ENCODE data around the gene TRPM8.

Gene TRPM8

DNA sequence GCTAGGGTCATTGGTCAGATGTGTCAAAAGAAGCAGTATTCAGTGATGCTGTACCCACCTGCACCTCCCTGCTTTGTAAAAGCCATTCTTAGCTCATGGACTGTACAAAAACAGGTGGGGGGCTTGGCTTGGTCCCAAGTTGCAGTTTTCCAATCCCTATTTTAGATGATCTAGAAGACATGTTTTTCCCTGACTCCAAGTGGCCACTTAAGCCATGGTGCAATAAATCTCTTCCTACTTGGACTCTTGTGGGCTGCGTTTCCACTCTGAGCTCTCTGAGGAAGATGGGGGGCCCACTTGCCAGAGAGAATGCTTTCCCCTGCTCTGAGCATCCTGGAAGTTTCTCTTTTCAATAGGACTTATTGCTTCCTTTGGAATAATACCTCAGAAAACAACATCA, 76.3 kb downstream of the TRPM8 start:
- H3K4me3 ChIP-seq (ENCODE audit: low read depth, low read length), result no peak overlapping the region
- no peak for DNase-seq (ENCODE audit: low read depth)

DNA sequence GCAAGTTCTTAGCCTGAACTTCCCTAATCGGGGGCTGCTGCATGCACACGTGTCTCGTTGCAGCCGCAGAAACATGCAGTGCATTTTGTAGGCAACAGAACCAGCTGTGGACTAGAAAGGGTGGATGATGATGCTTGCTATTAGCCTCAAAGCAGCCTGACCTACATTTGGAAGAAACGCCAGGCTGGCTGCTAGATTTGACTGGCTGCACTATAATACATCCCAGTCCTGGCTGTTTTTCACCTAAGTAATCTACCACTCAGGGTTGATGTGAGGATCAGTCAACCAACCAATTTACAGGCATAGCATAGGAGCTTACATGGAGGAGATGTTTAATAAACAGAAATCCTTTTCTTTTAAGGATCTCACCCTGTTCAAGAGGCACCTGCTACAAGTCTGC, 77.0 kb downstream of the TRPM8 start:
- DNase-seq (ENCODE audit: low read depth), result no peak
- H3K4me3 ChIP-seq (ENCODE audit: low read depth, low read length), result no peak overlapping the region

DNA sequence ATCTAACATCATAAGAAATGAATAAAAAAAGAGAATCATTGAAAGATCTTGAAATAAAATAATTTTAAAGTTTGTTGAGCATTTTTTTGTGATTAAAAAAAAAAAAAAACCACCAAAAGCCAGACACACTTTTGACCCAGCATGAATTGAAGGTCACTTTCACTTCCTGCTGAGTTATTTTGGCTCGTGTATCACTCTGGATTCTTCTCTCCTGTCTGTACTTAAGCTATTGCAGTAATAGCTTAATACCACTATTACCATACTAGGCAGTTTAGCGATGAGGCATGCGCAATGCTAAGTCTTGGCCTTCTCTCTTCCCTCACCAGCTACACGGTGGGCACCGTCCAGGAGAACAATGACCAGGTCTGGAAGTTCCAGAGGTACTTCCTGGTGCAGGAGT, 78.8 kb downstream of the TRPM8 start:
- no peak for DNase-seq (ENCODE audit: low read depth)
- H3K4me3 ChIP-seq (ENCODE audit: low read depth, low read length), result no peak overlapping the region

DNA sequence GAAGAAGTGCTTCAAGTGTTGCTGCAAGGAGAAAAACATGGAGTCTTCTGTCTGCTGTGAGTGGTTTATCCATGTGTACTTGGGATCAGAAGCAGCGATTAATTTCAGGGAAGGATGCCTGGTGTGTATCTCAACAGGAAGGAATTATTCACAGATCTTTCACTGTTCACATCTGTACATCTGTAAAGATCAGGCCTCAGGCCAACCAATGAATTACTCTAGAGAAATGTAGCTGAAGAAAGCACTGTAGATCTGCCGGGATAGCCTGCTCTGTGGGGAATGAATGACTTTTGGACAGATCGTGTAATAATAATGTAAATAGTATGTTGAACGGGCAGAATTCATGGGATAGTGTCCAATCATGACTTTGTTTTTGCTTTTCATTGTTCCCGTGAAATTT, 79.3 kb downstream of the TRPM8 start:
- no peak overlapping the region for H3K4me3 ChIP-seq (ENCODE audit: low read depth, low read length)
- no peak for DNase-seq (ENCODE audit: low read depth)

DNA sequence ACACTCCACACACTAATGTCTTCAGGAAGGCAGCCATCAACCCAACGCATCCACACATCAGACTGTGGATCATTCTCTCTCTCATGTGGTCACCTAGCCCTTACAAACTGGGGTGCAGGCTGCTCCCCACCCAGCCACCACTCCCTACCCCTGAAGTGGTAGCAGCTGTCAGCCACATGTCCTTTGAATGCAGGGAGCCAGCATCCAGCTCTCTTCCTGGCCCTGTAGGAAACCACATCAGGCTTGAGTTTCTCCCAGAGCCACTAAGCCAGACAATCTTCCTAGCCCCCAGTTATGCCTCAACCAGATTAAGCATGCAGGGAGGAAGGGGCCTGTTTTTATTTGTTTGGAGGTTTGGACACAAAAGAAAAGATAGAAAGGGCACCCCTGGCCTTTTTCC, 80.5 kb downstream of the TRPM8 start:
- DNase-seq (ENCODE audit: low read depth), result no peak
- H3K4me3 ChIP-seq (ENCODE audit: low read depth, low read length), result no peak overlapping the region

DNA sequence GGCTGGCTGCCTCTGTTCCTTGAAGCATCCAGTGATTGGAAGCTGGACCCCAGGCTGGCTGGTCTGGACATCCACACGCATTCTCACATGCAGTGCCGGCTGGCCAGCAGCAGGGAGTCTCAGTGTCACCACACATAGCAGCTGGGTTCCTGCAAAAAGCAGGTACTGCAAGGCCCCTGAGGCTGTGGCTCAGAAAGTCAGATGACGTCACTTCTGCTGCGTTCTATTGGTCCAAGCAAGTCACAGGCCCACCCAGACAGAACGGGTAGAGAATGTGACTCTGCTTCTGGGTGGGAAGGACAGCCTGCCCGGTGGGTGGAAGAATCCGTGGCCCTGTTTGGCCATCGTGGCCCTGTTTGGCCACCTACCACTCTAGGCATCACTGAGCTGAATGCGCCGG, 82.0 kb downstream of the TRPM8 start:
- no peak for DNase-seq (ENCODE audit: low read depth)
- no peak overlapping the region for H3K4me3 ChIP-seq (ENCODE audit: low read depth, low read length)

DNA sequence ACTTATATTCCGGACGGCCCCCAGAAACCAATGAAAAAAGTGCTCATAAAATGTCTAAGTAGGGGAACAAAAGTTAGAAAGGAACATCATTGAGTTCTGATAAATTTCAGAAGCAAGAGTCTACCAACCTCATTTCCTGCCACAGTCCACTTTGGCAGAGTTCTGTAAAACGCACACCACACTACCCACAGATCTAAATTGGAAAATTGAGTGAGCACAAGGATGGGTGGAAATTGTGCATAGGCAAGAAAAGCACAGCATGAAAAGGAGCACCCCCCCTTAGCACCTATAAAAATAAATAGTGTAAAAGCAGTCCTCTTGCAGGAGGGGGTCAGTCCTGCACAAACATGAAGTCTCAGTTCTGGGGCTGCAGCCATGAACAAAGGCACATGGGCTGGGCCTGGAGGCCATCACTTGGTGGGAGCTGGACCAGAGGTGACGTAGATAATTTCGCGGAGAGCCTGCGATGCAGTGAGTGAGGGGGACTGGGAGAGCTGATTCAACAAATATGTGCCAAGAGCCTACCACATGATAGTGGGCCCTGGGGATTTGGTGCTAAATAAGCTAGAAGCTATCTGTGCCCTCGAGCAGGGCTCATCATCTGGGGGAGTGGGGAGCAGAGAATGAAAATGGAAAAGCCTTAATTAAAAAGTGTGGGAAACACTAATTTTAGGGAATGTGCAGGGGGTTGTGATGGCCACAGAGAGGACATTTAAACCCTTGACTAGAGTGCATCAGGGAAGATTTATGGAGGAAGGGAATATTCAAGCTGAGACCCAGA, 84.4 kb downstream of the TRPM8 start:
- H3K4me3 ChIP-seq (ENCODE audit: low read depth, low read length), result no peak overlapping the region
- no peak for DNase-seq (ENCODE audit: low read depth)

DNA sequence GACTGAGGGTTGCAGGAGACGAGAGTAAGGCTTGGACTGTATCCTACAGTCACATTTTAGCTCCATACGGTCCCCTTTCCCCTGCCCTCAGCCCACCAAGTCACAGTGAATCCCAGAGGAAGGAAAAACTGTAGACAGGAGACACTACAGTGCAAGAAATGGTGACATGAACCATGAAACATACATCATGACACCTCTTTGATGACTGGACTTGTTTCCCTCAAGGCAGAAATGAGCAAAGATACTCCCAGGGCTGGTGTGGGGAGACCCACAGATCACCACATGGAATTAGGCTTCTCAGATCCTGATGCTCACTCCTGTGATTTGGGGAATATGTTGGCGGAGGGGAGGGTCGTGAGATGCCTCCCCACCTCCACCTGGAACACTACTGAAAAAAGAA, 85.1 kb downstream of the TRPM8 start:
- no peak for DNase-seq (ENCODE audit: low read depth)

DNA sequence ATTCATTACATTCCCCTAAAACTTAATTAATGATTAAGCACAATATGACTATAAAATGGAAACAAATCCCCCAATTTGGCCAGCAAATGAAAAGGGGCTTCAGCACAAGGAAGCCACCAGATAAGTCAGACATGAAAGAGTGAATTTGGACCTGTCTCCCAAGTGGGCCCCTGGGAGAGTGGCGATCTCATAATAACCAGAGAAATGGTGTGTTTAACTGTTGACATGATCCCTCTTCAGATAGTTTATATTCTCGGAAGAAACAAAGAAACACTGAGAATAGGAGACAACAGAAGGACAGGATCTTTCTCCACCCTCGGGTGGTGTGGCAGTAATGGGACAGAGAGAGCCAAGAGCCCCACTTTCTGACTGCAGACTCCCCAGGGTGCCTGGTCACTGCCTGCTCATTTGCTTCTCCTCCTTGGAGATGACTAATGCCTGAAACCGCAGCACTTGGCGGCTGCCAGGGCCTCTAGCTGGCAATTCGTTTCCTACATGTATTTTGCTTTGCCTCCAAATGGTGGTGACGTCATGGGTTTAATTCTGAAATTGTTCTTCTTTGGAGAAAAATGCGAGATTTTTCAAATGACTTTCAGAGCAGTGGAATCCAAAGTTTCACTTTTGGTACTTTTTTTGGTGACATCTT, 86.9 kb downstream of the TRPM8 start:
- peak; percentile 77 for DNase-seq (ENCODE audit: low read depth)
- no peak overlapping the region for H3K4me3 ChIP-seq (ENCODE audit: low read depth, low read length)

More for the DNA sequence above, 85.1 kb downstream of the TRPM8 start:
- no peak overlapping the region for H3K4me3 ChIP-seq (ENCODE audit: low read depth, low read length)

DNA sequence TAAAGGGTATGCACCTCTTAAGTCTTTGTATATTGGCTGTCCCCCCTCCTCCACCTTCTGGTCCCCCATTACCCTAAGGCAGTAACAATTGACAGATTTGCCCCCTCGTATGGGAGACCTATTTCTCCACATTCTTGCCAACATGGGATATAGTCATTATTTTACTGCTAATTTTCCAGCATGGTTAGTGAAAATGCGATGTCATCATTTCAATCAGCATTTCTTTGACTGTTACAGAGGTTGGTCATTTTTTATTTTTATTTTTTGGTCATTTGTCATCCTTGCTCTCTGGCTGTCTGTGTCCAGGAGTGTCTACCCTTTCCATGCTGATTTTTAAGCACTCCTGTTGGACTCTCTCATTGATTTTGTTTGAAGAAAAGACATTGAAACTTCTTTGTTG, 88.0 kb downstream of the TRPM8 start:
- no peak for DNase-seq (ENCODE audit: low read depth)
- no peak overlapping the region for H3K4me3 ChIP-seq (ENCODE audit: low read depth, low read length)

DNA sequence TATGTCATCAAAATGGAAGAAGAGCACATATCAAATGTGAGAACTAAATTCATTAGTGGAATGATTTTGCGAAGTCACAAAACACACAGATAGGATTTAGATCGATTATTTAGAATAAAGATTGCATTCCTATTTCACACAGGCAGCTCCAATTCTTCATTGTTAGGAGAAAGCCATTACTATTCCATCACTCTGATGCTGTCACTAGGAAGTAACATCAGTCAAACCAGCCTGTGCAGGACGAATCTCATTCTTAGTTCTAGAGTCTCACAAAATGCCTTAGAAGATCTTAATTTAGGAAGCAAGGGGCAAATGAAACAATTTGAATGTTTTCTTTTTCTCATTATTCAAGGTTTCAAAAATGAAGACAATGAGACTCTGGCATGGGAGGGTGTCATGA, 89.3 kb downstream of the TRPM8 start:
- no peak overlapping the region for H3K4me3 ChIP-seq (ENCODE audit: low read depth, low read length)
- DNase-seq (ENCODE audit: low read depth), result no peak

DNA sequence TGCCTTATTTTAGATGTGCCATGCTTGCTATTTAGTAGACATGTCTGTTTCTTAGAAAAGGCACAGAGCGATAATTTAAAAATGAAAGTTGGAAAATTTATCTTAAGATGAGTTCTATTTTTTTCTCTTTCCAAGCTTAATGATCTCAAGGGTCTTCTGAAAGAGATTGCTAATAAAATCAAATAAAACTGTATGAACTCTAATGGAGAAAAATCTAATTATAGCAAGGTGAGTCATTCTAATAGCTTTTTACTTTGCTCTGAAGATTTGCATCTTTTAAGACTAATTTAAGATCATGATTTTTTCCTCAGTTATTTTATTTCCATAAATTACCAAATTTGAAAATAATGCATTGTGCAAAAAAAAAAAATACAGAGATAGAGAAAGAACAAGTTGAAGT, 97.3 kb downstream of the TRPM8 start:
- no peak for DNase-seq (ENCODE audit: low read depth)
- H3K4me3 ChIP-seq (ENCODE audit: low read depth, low read length), result no peak overlapping the region

DNA sequence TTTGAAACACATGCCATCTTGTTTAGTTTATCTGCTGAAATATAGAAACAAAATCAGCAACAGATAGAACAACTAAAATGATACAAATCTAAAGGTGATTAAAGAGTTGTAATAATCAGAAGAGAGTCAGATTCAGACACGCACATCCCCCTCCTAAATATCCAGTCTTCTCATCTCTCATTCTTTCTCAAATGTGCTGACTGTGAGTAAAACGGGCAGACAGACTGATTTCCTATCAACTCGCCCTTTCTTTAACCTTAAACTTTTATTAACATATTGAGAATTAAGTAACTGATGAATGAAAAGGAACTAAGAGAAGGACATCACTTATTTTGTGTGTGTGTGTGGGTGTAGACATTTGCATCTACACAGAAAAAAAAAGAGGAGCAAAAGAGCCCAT, 98.7 kb downstream of the TRPM8 start:
- H3K4me3 ChIP-seq (ENCODE audit: low read depth, low read length), result no peak overlapping the region
- DNase-seq (ENCODE audit: low read depth), result no peak

DNA sequence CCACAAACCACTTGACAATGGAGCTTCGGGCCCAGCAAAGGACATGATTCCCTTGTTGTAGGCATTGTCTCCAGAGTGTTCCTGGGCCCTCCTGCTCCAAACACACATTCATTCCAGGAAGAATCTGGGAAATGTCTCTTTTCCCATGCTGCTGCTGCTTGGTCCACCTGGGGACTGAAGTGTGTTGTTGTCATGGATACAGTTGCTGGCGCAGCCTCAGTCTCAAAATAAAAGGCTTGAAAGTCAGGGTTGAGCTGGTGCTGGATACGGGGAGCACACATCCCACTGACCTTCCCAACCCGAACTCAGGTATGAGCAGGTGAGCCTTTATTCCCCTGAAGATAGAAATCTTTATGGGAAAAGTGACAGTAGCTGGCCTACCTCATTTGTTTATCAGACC, 102.7 kb downstream of the TRPM8 start:
- no peak overlapping the region for H3K4me3 ChIP-seq (ENCODE audit: low read depth, low read length)
- no peak for DNase-seq (ENCODE audit: low read depth)

DNA sequence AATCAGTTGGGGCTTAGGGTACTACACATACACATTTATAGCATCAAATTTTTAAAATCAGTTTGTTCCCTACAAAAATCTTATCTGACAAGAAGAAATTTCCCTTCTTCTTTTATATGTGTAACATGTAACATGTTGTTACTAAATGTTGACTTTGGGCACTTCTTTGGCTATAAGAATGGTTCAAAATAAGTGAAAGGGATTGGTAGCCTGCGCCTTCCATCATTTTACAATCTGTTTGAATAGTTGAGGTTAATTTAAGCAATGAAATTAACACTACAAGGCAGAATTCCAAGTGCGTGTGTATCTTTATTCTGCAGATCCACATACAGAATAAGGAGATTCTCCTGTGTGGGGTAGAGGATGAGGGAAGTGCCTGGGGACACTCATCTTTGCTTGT, 103.2 kb downstream of the TRPM8 start:
- no peak overlapping the region for H3K4me3 ChIP-seq (ENCODE audit: low read depth, low read length)
- no peak for DNase-seq (ENCODE audit: low read depth)

DNA sequence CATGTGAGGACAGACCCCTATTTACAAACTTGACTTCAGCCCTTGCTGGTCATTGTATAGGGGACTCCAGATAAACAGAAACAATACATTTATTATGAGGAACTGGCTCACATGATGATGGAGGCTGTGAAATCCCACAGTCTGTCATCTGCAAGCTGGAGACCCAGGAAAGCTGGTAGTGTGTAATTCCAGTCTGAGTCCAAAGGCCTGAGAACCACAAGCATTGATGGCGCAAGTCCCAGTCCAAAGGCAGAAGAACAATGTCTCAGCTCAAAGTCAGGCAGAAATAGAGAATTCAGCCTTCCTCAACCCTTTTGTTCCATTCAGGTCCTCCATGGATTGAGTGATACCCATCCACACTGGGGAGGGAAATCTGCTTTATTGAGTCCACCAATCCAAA, 105.3 kb downstream of the TRPM8 start:
- no peak for DNase-seq (ENCODE audit: low read depth)
- H3K4me3 ChIP-seq (ENCODE audit: low read depth, low read length), result no peak overlapping the region

DNA sequence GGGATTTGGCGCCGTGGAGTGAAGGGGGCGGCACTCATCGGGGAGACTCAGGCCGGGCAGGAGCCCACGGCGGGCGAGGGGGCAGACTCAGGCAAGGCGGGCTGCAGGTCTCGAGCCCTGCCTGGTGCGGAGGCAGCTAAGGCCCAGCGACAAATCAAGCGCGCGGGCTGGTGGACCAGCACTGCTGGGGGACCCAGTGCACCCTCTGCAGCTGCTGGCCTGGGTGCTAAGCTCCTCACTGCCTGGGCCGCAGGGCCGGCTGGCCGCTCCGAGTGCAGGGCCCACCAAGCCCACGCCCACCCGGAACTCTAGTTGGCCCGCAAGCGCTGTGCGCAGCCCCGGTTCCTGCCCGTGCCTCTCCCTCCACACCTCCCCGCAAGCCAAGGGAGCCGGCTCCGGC, 107.1 kb downstream of the TRPM8 start:
- no peak overlapping the region for H3K4me3 ChIP-seq (ENCODE audit: low read depth, low read length)
- no peak for DNase-seq (ENCODE audit: low read depth)

DNA sequence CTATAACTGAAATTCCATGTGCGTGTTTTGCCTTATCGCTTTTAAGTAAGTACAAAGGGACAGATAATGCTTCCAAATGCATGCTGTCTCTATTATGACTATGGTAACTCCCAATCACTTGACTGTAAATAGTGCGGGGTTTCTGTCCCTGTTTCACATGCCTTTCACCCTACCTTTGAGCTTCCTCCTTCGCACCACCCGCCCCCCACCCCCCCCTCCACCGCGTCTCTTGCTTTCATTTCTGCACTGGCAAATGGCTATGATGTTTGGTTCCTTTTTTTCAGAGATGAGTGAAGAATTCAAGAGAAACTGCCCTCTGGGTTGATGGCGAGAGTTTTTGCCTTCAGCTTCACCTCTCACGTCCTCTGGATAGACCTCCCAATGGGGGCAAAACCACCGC, 108.3 kb downstream of the TRPM8 start:
- no peak for DNase-seq (ENCODE audit: low read depth)

DNA sequence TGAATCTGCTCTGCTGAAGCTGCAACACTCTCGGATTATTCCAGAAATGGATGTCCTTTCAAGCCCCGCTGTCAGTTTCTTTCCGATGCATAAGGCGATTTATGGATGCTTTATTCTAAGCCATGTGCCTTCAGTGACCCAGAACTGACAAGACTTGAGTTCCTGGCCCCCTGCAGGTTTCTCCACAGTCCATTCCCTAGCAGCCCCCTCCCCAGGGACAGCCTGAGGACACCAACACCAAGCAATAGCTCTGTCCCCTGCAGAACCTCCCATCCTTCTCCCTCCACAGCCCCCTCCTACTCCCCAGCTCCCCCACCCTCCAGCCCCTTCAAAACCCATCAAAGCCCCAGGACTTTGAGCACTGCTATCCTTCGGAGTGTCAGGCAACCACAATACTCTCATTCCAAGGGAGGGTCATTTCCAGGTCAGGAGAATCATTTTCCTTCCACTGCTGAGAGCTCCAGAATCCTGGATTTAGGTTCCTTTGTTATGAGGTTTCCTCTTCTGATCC, 108.8 kb downstream of the TRPM8 start:
- DNase-seq (ENCODE audit: low read depth), result no peak
- H3K4me3 ChIP-seq (ENCODE audit: low read depth, low read length), result peak overlapping the region; percentile 26

More for the DNA sequence above, 108.3 kb downstream of the TRPM8 start:
- peak overlapping the region; percentile 26 for H3K4me3 ChIP-seq (ENCODE audit: low read depth, low read length)

DNA sequence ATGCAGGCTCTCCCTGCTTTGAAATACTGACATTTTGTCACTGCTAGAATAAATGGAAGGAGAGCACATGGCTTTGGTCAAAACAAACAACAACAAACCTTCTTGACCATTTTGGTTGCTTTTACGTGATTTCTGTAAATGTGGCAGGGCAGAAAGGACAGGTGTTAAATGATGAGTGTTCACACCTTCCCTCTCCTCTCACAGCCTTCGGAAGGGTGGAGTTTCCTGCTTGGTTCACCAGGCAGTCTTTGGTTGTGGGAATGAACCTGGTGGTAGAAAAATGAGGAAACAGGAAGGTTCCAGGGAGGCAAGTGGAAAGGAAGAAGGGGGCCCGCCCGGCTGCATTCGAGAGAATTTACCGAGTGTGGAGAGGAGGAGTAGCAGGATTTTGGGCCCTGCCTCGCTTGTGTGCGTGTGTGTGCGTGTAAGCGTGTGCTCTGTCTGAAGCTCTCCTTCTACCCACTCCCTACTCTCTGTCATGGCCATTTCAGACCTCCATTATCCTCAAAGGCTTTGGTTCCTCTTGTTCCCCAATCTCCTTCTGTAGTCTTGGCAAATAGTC, 109.6 kb downstream of the TRPM8 start:
- H3K4me3 ChIP-seq (ENCODE audit: low read depth, low read length), result no peak overlapping the region
- DNase-seq (ENCODE audit: low read depth), result no peak

DNA sequence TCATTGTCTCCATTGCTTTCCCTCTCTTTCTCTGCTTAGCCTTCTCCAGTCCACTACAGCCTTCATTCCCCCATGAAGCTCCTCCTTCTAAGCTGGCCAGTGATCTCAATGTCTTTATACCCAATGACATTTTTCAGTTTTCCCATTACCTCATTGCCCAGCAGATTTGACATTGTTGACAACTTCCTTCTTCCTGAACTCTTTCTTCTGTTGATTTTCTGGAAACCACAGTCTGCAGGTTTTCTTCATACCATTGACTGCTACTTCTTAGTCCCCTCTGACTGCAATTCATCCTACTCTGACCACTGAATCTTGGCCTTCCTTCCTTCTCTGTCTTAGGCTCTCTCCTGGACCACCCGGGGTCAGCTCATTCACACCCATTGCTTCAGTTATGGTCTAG, 110.5 kb downstream of the TRPM8 start:
- no peak for DNase-seq (ENCODE audit: low read depth)
- no peak overlapping the region for H3K4me3 ChIP-seq (ENCODE audit: low read depth, low read length)

All from skeletal muscle cell (primary cell).